A673 (cell line): Measurements from ENCODE around the gene KLHL18. TPM values are rescaled to one million over a fixed set of nuclear protein-coding genes. Genes with fewer than 3 reads are reported as not detected.

Source experiments
- BruUV-seq: library from RNA; stranded (reverse); fragments of 400-500 nt; replicated peaks from 2 replicates; lab custom pipeline; 2021; lab: Mats Ljungman, UMichigan
- CTCF ChIA-PET: fragments of 300-600 bp; sonication (Branson Sonifier 250); formaldehyde crosslinking; loops from one replicate; lab custom pipeline; 2022; ENCODE audit warnings: antibody characterized with exemption; lab: Charles Lee
- POLR2A ChIA-PET: fragments of 300-600 bp; sonication (Branson Sonifier 250); formaldehyde crosslinking; loops from one replicate; lab custom pipeline; 2022; ENCODE audit warnings: antibody characterized with exemption; ENCODE audit not compliant: low non-redundant PET; lab: Charles Lee
- DNase-seq: peaks from one replicate; pipeline ENCODE4 v3.0.0-alpha.2; 2015; ENCODE audit warnings: low spot score
- H3K27ac ChIP-seq: fragments of 200-600 bp; sonication (generic); 2 replicates; pipeline ENCODE4 v1.5.1; 2016; ENCODE audit warnings: mixed run types, low read depth, mild to moderate bottlenecking, mixed read lengths, antibody characterized with exemption, low read length; ENCODE audit not compliant: poor library complexity, severe bottlenecking
- H3K27me3 ChIP-seq: fragments of 200-600 bp; sonication (generic); replicated peaks from 2 replicates; pipeline ENCODE4 v1.6.1; 2017; ENCODE audit warnings: mixed run types, low read depth, mild to moderate bottlenecking, mixed read lengths, antibody characterized with exemption, low read length; ENCODE audit not compliant: insufficient read depth, poor library complexity
- H3K36me3 ChIP-seq: fragments of 200-600 bp; sonication (generic); 2 replicates; pipeline ENCODE4 v1.6.1; 2016; ENCODE audit warnings: mixed run types, mild to moderate bottlenecking, mixed read lengths, antibody characterized with exemption, low read length; ENCODE audit not compliant: insufficient read depth, poor library complexity, severe bottlenecking
- H3K4me1 ChIP-seq: fragments of 200-600 bp; sonication (generic); 2 replicates; pipeline ENCODE4 v1.6.1; 2017; ENCODE audit warnings: mixed run types, mild to moderate bottlenecking, mixed read lengths, antibody characterized with exemption, low read length; ENCODE audit not compliant: insufficient read depth, poor library complexity, severe bottlenecking
- H3K4me3 ChIP-seq: fragments of 200-600 bp; sonication (generic); 2 replicates; pipeline ENCODE4 v1.5.1; 2016; ENCODE audit warnings: low read depth, mixed run types, mild to moderate bottlenecking, mixed read lengths, low read length; ENCODE audit not compliant: poor library complexity, severe bottlenecking
- H3K9me3 ChIP-seq: fragments of 200-600 bp; sonication (generic); 2 replicates; pipeline ENCODE4 v1.6.1; 2016; ENCODE audit warnings: mixed run types, low read depth, mild to moderate bottlenecking, mixed read lengths, antibody characterized with exemption, low read length; ENCODE audit not compliant: poor library complexity, severe bottlenecking
- EZH2 ChIP-seq: fragments of 200-600 bp; sonication (generic); IDR thresholded peaks from 2 replicates; pipeline ENCODE4 v1.6.1; 2017; ENCODE audit warnings: borderline replicate concordance, low read depth, mild to moderate bottlenecking, mixed read lengths, antibody characterized with exemption, low read length; ENCODE audit not compliant: poor library complexity, severe bottlenecking
- intact Hi-C: fragments of 100-400 bp; cut with micrococcal nuclease; formaldehyde crosslinking; loops from one replicate; pipeline ENCODE4 v1.10.0; 2022; ENCODE audit not compliant: unreplicated experiment
- total RNA-seq: library from RNA; stranded (reverse); gene quantifications from 2 replicates; pipeline ENCODE4 v1.2.3, GENCODE V29; 2021
- TF ChIP-seq, protein P1 (sequence below): fragments of 300-800, 200-600 bp; sonication (generic); conservative IDR thresholded peaks from 2 replicates; pipeline ENCODE4 v1.5.1; 2017; ENCODE audit warnings: low read depth, mild to moderate bottlenecking, antibody characterized with exemption, low read length, moderate library complexity, mixed read lengths

The KLHL18 gene
- total RNA-seq, 1 experiment from 2014 or later, result 22.6 TPM

DNA sequence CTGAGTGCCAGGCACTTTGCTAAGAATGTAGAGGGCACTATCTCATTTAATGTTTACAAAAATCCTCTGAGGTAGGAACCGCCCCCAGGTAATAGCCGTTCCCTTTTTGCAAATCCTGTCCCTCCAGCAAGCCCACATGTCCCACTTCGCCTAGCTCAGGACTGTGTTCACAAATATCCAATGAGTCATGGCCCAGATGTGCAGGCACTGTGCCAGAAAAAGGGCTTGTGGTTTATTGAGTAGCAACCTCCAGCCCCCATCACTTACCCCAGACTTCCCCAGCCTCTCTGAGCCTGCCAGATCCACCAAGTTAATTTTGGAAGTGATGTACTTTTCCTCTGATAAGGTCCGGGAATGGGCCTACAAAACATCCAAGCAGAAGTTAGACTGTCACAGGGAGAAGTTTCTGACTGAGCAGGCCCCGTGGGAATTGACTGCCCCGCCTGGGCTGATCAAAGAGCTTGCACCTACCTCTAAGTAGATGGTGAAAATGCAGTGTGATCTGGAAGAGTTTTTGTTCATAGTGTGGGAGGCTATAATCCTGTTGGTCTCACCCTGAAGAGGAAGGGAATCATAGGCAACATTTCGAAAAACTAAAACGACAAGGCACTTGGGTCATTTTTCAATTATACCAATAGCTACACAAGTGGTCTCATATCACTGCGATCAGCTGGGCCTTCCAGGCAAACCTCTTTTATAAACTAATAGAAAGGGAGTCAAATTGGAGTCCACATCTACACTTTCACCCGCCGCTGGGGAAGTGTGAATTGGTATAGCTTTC is 15.8 kb upstream of the KLHL18 start:
- Histone ChIP-seq H3K36me3 (no peaks in the 10 kb centered on the region), H3K9me3 (no peaks in the 10 kb centered on the region), H3K27ac (no peak overlapping the region), H3K4me1 (peaks cover 10% of the 10 kb centered on the region), H3K27me3 (no peaks in the 10 kb centered on the region), H3K4me3 (no peak overlapping the region)
- CTCF ChIA-PET, result no interaction called here
- BruUV-seq, result no TSS peak
- TF ChIP-seq EZH2, result no peak
- TF ChIP-seq, protein P1, sequence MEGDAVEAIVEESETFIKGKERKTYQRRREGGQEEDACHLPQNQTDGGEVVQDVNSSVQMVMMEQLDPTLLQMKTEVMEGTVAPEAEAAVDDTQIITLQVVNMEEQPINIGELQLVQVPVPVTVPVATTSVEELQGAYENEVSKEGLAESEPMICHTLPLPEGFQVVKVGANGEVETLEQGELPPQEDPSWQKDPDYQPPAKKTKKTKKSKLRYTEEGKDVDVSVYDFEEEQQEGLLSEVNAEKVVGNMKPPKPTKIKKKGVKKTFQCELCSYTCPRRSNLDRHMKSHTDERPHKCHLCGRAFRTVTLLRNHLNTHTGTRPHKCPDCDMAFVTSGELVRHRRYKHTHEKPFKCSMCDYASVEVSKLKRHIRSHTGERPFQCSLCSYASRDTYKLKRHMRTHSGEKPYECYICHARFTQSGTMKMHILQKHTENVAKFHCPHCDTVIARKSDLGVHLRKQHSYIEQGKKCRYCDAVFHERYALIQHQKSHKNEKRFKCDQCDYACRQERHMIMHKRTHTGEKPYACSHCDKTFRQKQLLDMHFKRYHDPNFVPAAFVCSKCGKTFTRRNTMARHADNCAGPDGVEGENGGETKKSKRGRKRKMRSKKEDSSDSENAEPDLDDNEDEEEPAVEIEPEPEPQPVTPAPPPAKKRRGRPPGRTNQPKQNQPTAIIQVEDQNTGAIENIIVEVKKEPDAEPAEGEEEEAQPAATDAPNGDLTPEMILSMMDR, result no peak
- intact Hi-C loops, result no loop called here
- peak; percentile 80 for DNase-seq
- POLR2A ChIA-PET, result no interaction called here

DNA sequence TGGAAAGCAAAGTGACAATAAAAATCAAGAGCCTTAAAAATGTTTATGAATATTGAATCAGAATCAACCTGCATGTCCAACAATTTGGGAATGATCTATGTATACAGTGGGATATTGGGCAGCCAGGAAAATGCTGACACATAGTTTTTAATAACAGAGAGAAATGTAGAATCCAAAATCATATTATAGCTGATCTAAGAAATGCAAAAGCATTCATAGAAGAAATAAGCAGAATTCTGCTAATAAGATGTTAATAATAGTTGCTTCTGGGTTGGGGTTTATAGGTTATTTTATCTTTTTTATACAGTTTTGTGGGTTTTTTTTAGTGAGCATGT is 15.3 kb upstream of the KLHL18 start:
- no peak for DNase-seq
- Histone ChIP-seq H3K9me3 (no peaks in the 10 kb centered on the region), H3K27ac (no peak overlapping the region), H3K36me3 (no peaks in the 10 kb centered on the region), H3K4me1 (peaks cover 10% of the 10 kb centered on the region), H3K27me3 (no peaks in the 10 kb centered on the region), H3K4me3 (no peak overlapping the region)
- TF ChIP-seq EZH2, result no peak
- TF ChIP-seq, protein P1, result no peak
- BruUV-seq, result no TSS peak
- intact Hi-C loops, result no loop called here
- CTCF ChIA-PET, result no interaction called here
- POLR2A ChIA-PET, result no interaction called here

DNA sequence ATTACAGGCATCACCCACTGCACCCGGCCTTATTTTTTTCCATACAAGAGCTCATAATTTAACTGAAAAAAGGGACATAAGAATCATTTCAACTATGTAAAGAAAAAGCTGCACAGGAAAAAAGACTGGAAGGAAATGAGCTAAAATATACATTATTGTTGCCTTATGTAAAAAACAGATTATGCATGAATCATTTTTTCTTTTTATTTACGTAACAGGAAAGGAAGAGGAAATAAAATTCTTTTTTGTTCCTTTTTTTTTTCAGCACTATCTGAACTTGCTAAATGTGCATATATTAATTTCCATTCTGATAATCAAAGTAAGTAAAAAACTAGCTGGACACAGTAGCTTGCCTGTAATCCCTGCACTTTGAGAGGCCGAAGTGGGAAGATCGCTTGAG is 12.2 kb upstream of the KLHL18 start:
- CTCF ChIA-PET, result no interaction called here
- no peak overlapping the region for H3K27ac ChIP-seq
- intact Hi-C loops, result no loop called here
- no peaks in the 10 kb centered on the region for H3K27me3 ChIP-seq
- peaks cover 10% of the 10 kb centered on the region for H3K4me1 ChIP-seq
- H3K36me3 ChIP-seq, result no peaks in the 10 kb centered on the region
- no peaks in the 10 kb centered on the region for H3K9me3 ChIP-seq
- no TSS peak for BruUV-seq
- TF ChIP-seq, protein P1, result no peak
- TF ChIP-seq EZH2, result no peak
- no peak for DNase-seq
- POLR2A ChIA-PET, result no interaction called here
- no peak overlapping the region for H3K4me3 ChIP-seq
